ENCODE data around the gene CCDC141.
"Not testable (repeated sequence)": the region's sequence is repeated elsewhere in the genome, so short reads cannot be mapped to it uniquely, and the experiment has no call there.

Gene CCDC141

GRCh38 chr2:178982652-178983051 is 67.3 kb downstream of the CCDC141 start:
- H3K27me3 ChIP-seq (ENCODE audit: control insufficient read depth in 2 of 2, insufficient read depth in 2 of 2, low read length in 2 of 2); H3K9ac ChIP-seq (ENCODE audit: low read depth in 1 of 2, low read length in 2 of 2); H3K27ac ChIP-seq (ENCODE audit: low read depth in 2 of 2, low read length in 2 of 2); H3K9me3 ChIP-seq (ENCODE audit: control insufficient read depth in 2 of 2, low read length in 2 of 2); H3K4me3 ChIP-seq (ENCODE audit: low read length in 2 of 2); H3K36me3 ChIP-seq (ENCODE audit: control insufficient read depth in 2 of 2, insufficient read depth in 2 of 2, low read length in 2 of 2); H3K4me1 ChIP-seq (ENCODE audit: control insufficient read depth in 2 of 2, insufficient read depth in 2 of 2, low read length in 2 of 2): not testable (repeated sequence)

GRCh38 chr2:178980815-178981214 is 69.1 kb downstream of the CCDC141 start:
- H3K27me3 ChIP-seq (ENCODE audit: control insufficient read depth in 2 of 2, insufficient read depth in 2 of 2, low read length in 2 of 2) = no peaks in the 10 kb centered on the region
- H3K36me3 ChIP-seq (ENCODE audit: control insufficient read depth in 2 of 2, insufficient read depth in 2 of 2, low read length in 2 of 2) = no peaks in the 10 kb centered on the region
- no peak overlapping the region for H3K9ac ChIP-seq (ENCODE audit: low read depth in 1 of 2, low read length in 2 of 2)
- no peak overlapping the region for H3K27ac ChIP-seq (ENCODE audit: low read depth in 2 of 2, low read length in 2 of 2)
- H3K4me3 ChIP-seq (ENCODE audit: low read length in 2 of 2) = no peak overlapping the region
- no peaks in the 10 kb centered on the region for H3K9me3 ChIP-seq (ENCODE audit: control insufficient read depth in 2 of 2, low read length in 2 of 2)
- H3K4me1 ChIP-seq (ENCODE audit: control insufficient read depth in 2 of 2, insufficient read depth in 2 of 2, low read length in 2 of 2) = no peaks in the 10 kb centered on the region

DNA sequence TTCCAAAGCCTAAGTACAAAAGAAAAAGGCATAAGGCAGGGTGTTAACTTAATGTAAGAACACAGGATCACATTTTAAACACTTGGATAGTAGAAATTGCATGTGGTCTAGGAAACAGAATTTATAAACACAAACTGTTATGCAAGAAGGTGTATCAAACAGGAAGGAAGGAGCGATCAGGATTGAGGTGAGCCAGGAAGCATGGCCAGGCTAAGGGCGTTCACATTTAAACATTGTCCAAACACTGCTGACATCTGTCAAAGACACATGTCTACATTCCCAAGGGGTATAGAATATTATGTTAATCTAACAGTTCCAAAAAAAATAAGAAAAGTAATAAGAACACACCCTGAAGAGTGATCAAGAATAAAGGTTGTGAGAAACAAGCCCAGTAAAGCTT is 71.3 kb downstream of the CCDC141 start:
- Histone ChIP-seq H3K4me1 (ENCODE audit: control insufficient read depth in 2 of 2, insufficient read depth in 2 of 2, low read length in 2 of 2) (no peaks in the 10 kb centered on the region), H3K4me3 (ENCODE audit: low read length in 2 of 2) (no peak overlapping the region), H3K27ac (ENCODE audit: low read depth in 2 of 2, low read length in 2 of 2) (no peak overlapping the region), H3K9ac (ENCODE audit: low read depth in 1 of 2, low read length in 2 of 2) (no peak overlapping the region), H3K9me3 (ENCODE audit: control insufficient read depth in 2 of 2, low read length in 2 of 2) (no peaks in the 10 kb centered on the region), H3K27me3 (ENCODE audit: control insufficient read depth in 2 of 2, insufficient read depth in 2 of 2, low read length in 2 of 2) (no peaks in the 10 kb centered on the region), H3K36me3 (ENCODE audit: control insufficient read depth in 2 of 2, insufficient read depth in 2 of 2, low read length in 2 of 2) (no peaks in the 10 kb centered on the region)

GRCh38 chr2:178976351-178976750 is 73.6 kb downstream of the CCDC141 start:
- Histone ChIP-seq H3K4me3 (ENCODE audit: low read length in 2 of 2) (no peak overlapping the region), H3K9me3 (ENCODE audit: control insufficient read depth in 2 of 2, low read length in 2 of 2) (no peaks in the 10 kb centered on the region), H3K4me1 (ENCODE audit: control insufficient read depth in 2 of 2, insufficient read depth in 2 of 2, low read length in 2 of 2) (no peaks in the 10 kb centered on the region), H3K27ac (ENCODE audit: low read depth in 2 of 2, low read length in 2 of 2) (no peak overlapping the region), H3K9ac (ENCODE audit: low read depth in 1 of 2, low read length in 2 of 2) (no peak overlapping the region), H3K36me3 (ENCODE audit: control insufficient read depth in 2 of 2, insufficient read depth in 2 of 2, low read length in 2 of 2) (no peaks in the 10 kb centered on the region), H3K27me3 (ENCODE audit: control insufficient read depth in 2 of 2, insufficient read depth in 2 of 2, low read length in 2 of 2) (no peaks in the 10 kb centered on the region)

DNA sequence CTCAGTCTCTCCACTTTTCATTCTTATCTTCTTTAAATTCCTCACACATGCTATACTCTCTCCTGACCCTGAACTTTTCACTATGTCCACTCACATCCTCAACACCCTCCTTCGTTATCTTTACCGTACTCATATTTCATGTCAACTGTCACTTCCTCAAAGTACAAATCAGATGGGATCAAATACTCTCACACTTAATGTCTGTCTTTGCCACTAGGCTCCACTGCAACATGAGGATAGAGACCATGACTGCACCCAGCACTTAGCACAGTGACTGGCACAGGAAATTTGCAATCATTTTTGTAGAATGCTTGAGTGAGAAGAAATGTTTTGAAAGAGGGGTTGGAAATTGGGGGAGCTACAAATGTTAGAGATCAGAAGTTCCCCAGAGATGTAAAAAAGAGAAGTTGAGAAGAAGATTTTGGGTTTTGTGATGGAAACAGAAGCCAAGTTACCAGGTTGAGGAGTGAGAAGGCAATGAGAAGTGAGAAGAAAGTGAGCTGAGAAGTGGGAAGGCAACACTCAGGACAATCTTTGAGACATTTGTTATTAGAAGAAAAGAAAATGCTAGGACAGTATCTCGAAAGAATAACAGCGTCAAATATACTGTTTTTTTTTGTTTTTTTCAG is 87.0 kb downstream of the CCDC141 start:
- no peak overlapping the region for H3K9ac ChIP-seq (ENCODE audit: low read depth in 1 of 2, low read length in 2 of 2)
- no peaks in the 10 kb centered on the region for H3K9me3 ChIP-seq (ENCODE audit: control insufficient read depth in 2 of 2, low read length in 2 of 2)
- H3K27me3 ChIP-seq (ENCODE audit: control insufficient read depth in 2 of 2, insufficient read depth in 2 of 2, low read length in 2 of 2) = no peaks in the 10 kb centered on the region
- no peaks in the 10 kb centered on the region for H3K4me1 ChIP-seq (ENCODE audit: control insufficient read depth in 2 of 2, insufficient read depth in 2 of 2, low read length in 2 of 2)
- H3K4me3 ChIP-seq (ENCODE audit: low read length in 2 of 2) = no peak overlapping the region
- no peak overlapping the region for H3K27ac ChIP-seq (ENCODE audit: low read depth in 2 of 2, low read length in 2 of 2)
- H3K36me3 ChIP-seq (ENCODE audit: control insufficient read depth in 2 of 2, insufficient read depth in 2 of 2, low read length in 2 of 2) = no peaks in the 10 kb centered on the region

- no peaks in the 10 kb centered on the region for H3K4me1 ChIP-seq (ENCODE audit: control insufficient read depth in 2 of 2, insufficient read depth in 2 of 2, low read length in 2 of 2)
- no peak overlapping the region for H3K4me3 ChIP-seq (ENCODE audit: low read length in 2 of 2)
- no peaks in the 10 kb centered on the region for H3K27me3 ChIP-seq (ENCODE audit: control insufficient read depth in 2 of 2, insufficient read depth in 2 of 2, low read length in 2 of 2)
- no peak overlapping the region for H3K9ac ChIP-seq (ENCODE audit: low read depth in 1 of 2, low read length in 2 of 2)
- no peaks in the 10 kb centered on the region for H3K9me3 ChIP-seq (ENCODE audit: control insufficient read depth in 2 of 2, low read length in 2 of 2)
- no peaks in the 10 kb centered on the region for H3K36me3 ChIP-seq (ENCODE audit: control insufficient read depth in 2 of 2, insufficient read depth in 2 of 2, low read length in 2 of 2)
- H3K27ac ChIP-seq (ENCODE audit: low read depth in 2 of 2, low read length in 2 of 2) = no peak overlapping the region
These were observed 87.8 kb downstream of the CCDC141 start for GRCh38 chr2:178962152-178962551.

DNA sequence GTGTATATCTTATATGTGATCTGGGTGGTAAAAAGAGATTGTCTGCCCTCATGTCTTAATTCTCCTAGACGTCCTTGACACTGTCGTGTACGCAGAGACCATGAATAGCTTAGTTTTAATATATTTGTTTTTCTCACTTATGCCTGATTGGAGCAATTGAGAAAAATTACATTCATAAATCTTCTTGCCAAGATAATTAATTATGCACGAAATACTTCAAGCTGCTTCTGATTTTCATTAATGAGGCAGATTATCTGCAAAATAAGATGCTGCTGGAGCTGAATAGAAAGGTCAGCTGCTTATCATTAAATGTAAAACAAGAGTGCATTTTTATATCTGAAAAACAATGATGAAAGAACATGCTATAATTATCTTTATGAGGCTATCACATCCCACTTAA is 95.9 kb downstream of the CCDC141 start:
- Histone ChIP-seq H3K4me1 (ENCODE audit: control insufficient read depth in 2 of 2, insufficient read depth in 2 of 2, low read length in 2 of 2) (no peaks in the 10 kb centered on the region), H3K9me3 (ENCODE audit: control insufficient read depth in 2 of 2, low read length in 2 of 2) (no peaks in the 10 kb centered on the region), H3K27ac (ENCODE audit: low read depth in 2 of 2, low read length in 2 of 2) (no peak overlapping the region), H3K36me3 (ENCODE audit: control insufficient read depth in 2 of 2, insufficient read depth in 2 of 2, low read length in 2 of 2) (no peaks in the 10 kb centered on the region), H3K4me3 (ENCODE audit: low read length in 2 of 2) (no peak overlapping the region), H3K27me3 (ENCODE audit: control insufficient read depth in 2 of 2, insufficient read depth in 2 of 2, low read length in 2 of 2) (no peaks in the 10 kb centered on the region), H3K9ac (ENCODE audit: low read depth in 1 of 2, low read length in 2 of 2) (no peak overlapping the region)

DNA sequence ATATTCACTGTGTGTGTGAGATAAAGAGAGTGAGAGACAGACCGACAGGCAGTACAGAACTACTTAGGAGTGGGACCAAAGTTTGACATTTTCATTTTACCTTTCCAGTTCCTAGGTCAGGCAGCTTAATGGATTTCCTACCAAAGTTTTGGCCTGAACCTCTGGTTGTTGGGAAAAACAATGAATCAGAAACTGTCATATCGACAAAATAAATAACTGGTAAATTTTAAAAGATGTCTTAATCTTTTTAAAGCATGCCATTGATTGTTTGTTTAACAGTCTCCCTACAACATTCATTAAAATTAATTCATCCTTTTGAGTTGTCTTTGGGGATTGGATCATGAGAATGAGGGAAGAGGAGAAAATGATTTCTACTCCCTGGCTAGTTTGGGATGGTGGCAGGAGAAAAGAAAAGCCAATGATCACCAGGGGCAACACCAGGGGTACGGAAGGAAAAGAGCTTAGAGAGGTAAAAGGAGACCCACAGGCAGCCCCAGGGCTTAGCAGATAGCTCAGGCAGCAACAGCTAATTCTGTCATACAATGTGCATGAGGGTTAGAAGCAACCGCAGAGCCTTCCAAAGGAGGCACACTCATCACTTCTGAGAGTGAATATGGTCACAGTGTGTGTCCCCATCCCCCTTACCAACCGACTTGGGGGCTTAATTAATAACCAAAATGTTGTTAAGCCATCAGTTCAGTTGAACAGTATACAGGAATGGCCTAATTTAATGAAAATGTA is 98.5 kb downstream of the CCDC141 start:
- Histone ChIP-seq H3K27ac (ENCODE audit: low read depth in 2 of 2, low read length in 2 of 2) (no peak overlapping the region), H3K9me3 (ENCODE audit: control insufficient read depth in 2 of 2, low read length in 2 of 2) (no peaks in the 10 kb centered on the region), H3K27me3 (ENCODE audit: control insufficient read depth in 2 of 2, insufficient read depth in 2 of 2, low read length in 2 of 2) (no peaks in the 10 kb centered on the region), H3K9ac (ENCODE audit: low read depth in 1 of 2, low read length in 2 of 2) (no peak overlapping the region), H3K36me3 (ENCODE audit: control insufficient read depth in 2 of 2, insufficient read depth in 2 of 2, low read length in 2 of 2) (no peaks in the 10 kb centered on the region), H3K4me1 (ENCODE audit: control insufficient read depth in 2 of 2, insufficient read depth in 2 of 2, low read length in 2 of 2) (no peaks in the 10 kb centered on the region), H3K4me3 (ENCODE audit: low read length in 2 of 2) (no peak overlapping the region)

GRCh38 chr2:178949584-178949983 is 100.4 kb downstream of the CCDC141 start:
- H3K27ac ChIP-seq (ENCODE audit: low read depth in 2 of 2, low read length in 2 of 2) = no peak overlapping the region
- H3K36me3 ChIP-seq (ENCODE audit: control insufficient read depth in 2 of 2, insufficient read depth in 2 of 2, low read length in 2 of 2) = no peaks in the 10 kb centered on the region
- no peaks in the 10 kb centered on the region for H3K27me3 ChIP-seq (ENCODE audit: control insufficient read depth in 2 of 2, insufficient read depth in 2 of 2, low read length in 2 of 2)
- H3K9ac ChIP-seq (ENCODE audit: low read depth in 1 of 2, low read length in 2 of 2) = no peak overlapping the region
- no peaks in the 10 kb centered on the region for H3K4me1 ChIP-seq (ENCODE audit: control insufficient read depth in 2 of 2, insufficient read depth in 2 of 2, low read length in 2 of 2)
- H3K9me3 ChIP-seq (ENCODE audit: control insufficient read depth in 2 of 2, low read length in 2 of 2) = no peaks in the 10 kb centered on the region
- H3K4me3 ChIP-seq (ENCODE audit: low read length in 2 of 2) = no peak overlapping the region

- H3K36me3 ChIP-seq (ENCODE audit: control insufficient read depth in 2 of 2, insufficient read depth in 2 of 2, low read length in 2 of 2) = no peaks in the 10 kb centered on the region
- H3K27ac ChIP-seq (ENCODE audit: low read depth in 2 of 2, low read length in 2 of 2) = no peak overlapping the region
- H3K9ac ChIP-seq (ENCODE audit: low read depth in 1 of 2, low read length in 2 of 2) = no peak overlapping the region
- H3K27me3 ChIP-seq (ENCODE audit: control insufficient read depth in 2 of 2, insufficient read depth in 2 of 2, low read length in 2 of 2) = no peaks in the 10 kb centered on the region
- H3K4me3 ChIP-seq (ENCODE audit: low read length in 2 of 2) = no peak overlapping the region
- no peaks in the 10 kb centered on the region for H3K9me3 ChIP-seq (ENCODE audit: control insufficient read depth in 2 of 2, low read length in 2 of 2)
- no peaks in the 10 kb centered on the region for H3K4me1 ChIP-seq (ENCODE audit: control insufficient read depth in 2 of 2, insufficient read depth in 2 of 2, low read length in 2 of 2)
These were observed 100.8 kb downstream of the CCDC141 start for GRCh38 chr2:178949151-178949550.
